ENCODE measurements around the gene NR5A1.

Gene NR5A1

DNA sequence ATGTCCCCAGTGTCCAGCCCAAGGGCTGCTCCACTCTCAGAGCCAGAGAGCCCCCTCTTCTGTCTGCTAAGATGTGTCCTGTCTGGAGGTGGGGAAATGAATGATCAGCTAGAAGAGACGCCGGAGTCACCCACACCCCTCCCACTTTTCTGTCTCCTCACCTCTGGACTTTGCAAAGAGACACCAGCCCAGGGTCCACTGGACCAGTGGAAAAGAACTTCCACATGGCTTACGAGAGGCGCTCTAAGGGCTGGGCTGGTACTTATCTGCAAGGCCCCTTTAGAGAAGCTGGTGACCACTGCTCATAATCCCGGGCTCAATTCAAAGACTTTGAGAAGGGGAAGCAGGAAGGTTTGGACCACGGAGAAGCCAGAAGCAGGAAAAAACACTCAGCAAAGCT, 9.2 kb downstream of the NR5A1 start:
- no peak for DNase-seq

DNA sequence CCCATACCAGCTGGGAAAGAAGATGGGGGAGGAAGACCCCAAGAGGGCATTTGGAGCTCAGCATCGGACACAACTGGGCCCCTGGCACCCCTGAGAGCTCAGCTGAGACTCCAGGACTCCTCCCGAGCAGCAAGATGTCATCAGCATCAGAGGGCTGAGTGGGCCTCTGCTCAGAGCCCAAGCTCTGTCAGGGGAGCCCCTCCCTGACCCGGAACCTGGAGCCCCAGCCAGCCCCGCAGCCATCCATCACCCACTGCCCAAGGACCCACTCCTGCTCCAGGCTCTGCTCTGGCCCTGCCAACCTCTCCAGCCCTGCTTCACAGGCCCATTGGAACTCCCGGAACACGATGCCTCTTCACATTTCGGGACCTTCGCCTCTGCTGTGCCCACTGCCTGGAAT, 9.8 kb downstream of the NR5A1 start:
- DNase-seq, result no peak

DNA sequence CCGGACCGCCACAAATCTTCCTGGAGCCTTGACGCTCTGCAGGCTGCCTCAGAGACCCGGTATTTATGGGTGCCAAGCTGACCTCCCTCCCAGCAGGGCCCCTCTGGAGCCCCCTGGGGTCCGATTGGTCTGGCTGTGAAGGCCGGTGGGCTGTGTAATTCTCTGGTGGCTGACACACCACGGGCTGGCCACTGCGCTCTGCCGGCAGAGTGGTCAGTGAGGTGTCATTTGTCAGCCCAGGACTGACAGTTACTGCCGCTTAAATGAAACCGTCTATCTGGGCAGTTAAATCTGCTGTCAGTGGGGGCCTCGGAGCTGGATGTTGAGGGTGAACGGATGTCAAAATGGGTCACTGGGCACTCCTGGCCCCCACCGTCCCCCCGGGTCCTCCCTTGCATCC, 10.7 kb downstream of the NR5A1 start:
- DNase-seq, result no peak

DNA sequence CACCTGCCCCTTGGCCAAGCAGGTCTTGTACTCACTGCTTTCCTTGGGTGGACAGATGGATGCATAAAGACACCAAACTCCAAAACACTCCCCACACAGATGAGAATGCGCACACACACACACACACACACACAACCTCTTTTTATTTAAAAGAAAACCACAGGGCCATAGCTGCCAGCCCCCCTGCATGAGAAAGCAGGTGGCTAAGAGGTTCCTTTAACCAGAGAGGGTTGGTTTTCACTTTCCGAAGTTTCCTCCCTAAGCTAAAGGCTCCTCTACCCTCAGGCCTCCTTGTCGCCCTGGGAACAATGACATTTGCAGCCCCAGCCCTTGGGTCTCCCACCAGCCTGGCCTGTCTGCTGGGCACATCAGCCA, 11.1 kb downstream of the NR5A1 start:
- DNase-seq, result no peak

DNA sequence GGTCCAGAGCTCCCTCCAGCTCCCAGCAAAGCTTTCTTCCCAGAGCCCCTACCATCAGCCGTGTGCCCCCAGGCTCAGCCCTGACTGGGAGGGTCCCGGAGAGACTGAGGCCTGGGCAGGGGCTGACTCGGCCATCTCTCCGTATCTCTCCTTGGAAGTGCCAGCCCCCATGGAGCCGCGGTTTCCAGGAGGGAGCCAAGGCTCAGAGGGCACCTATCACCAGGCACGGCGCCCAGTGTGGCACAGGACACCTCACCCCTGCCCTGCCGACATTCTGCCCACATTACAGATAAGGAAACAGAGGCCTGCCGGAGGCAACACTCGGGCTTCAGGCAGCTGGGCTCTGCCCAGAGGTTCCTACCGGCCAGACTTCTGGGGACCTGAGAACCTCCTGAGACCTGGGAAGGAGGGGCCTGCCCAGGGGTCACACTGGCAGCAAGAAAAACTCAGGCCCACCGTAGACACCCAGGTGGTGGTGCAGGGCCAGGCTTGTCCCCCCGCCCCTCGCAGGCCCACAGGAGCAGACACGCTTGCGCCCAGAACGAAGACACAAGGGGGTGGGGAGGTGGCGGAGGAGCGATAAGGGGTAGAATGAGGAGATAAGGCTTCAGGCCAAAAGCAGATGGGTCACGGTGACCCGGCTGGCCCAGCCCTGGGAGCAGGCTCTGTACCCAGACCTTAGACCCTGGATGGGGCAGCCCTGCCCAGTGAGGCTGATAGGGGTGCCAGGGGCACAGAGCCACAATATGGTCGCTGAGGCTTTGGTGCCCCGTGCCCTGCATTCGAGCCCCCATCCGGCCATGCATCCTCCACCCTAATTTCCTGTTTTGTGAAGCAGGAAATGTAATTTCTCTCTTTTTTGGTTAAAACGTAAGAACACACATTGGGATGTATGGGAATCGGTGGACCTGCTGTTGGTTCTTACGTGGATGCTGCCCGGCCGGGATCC, 11.8 kb downstream of the NR5A1 start:
- DNase-seq, result no peak

DNA sequence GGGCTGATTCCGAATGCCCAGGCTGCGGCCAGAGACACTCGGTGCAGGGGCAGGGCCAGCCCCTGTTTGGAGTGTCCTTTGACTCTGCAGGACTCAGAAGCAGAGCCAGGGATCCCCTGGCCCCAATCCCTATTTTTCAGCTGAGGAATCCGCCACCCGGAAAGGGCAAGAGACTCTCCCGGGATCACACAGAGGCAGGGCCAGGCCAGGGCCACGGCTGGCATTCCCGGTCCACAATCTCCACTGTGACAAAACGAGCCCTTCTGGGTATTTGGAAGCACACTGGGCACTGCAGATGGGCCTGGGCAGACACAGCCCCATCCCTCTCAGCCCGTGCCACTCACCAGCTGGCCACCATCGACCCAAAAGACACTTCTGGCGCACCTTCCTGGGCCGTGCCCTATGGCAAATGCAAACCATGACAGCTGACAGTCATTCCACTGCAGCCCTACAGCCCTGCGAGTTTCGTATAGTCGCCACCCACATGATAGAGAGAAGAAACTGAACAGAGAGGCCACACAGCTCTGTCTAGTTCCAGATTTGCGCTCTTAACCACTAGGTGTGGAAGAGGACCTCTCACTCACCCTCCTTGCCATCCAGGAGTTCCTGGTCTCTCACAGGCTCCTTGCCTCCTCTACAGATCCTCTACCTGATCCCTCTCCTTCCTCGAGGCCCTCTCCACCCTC, 13.3 kb downstream of the NR5A1 start:
- DNase-seq, result no peak

DNA sequence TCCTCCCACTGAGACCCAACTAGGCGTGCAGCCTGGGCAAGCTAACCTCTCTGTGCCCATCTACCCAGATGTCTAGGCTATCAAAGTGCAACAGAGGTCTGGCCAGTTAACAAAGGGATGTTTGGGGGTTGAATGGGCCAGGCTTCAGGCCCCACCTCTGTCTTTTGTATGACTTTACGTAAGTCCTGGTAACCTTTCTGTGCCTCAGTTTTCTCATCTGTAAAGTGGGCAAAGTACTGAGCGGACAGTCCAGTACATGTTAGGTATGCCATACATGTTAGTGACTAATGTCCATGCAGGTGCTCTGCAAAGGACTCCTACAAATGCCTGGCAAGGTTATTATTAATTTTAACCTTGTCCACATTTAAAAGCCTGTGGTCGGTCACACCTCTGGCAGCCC, 14.0 kb downstream of the NR5A1 start:
- DNase-seq, result no peak

DNA sequence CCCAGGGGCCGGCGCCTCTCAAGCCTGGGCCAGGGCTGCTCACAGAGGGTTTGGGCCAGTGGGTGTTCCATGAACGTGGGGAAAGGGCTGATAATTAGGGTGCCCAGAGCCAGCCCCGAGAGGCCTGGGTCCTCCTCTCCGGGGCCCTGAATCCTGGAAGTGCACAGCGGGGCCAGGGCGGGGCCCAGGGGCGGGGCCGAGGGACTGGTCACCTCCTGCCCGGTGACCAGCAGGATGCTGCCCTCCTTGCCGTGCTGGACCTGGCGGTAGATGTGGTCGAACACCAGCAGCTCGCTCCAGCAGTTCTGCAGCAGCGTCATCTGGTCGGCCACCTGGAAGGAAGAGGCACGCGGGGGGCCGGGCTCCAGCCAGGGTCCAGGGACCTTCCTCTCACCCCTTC, 14.4 kb downstream of the NR5A1 start:
- no peak for DNase-seq

DNA sequence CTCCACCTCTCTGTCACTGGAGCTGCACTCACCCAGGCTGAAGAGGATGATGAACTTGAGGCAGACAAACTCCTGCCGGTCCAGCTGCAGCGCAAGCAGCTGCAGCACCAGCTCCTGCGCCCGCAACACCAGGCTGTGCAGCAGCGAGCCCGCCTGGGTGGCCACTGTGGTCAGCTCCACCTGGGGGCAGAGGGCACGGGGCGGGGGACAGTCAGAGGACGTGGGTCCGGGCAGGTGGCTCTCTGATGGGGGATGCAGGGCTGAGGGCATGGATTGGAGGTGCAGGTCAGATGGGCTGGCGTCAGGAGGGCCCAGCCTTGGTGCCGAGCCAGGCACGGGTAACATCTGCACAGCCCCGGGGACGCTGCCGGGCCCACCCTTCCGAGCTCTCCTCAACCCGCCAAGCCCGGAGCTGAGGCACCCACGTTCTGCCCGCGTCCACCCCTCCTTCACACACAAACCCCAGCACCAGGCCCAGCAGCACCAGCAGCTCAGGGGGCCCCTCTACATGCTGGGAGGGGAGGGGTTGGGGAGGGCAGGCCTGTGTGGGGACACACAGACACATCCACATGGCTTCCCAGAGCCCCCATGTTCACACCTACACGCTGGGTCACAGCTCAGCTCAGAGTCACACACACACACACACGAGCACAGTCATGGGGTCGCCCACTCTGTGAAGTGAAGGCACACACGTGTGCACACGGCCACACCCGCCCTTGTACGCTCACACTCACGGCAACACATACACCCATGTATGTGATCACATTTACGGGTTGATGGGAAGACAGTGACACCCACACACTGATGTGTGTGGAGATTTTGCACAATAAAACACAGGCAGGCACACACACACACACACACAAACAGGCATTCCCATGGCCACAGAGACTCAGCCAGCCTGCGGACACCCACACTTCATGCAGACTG, 15.9 kb downstream of the NR5A1 start:
- no peak for DNase-seq

DNA sequence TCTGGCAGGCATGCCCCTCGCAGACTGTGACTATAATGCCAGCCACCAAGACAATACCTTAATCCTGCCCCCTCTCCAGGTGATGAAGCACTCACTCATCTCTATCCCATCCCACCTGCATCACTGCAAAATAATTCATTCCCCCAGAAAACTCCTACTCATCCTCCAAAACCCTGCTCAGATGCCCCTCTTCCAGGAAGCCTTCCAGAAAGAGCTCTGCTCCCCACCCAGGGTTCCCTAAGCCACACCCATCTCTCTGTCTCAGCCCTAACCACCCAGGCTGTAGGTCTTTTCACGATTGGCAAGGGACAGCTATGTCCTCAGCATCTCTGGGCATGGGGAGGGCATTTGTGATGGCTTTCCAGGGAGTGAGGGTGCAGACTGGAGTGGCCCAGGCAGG, 17.2 kb downstream of the NR5A1 start:
- no peak for DNase-seq

DNA sequence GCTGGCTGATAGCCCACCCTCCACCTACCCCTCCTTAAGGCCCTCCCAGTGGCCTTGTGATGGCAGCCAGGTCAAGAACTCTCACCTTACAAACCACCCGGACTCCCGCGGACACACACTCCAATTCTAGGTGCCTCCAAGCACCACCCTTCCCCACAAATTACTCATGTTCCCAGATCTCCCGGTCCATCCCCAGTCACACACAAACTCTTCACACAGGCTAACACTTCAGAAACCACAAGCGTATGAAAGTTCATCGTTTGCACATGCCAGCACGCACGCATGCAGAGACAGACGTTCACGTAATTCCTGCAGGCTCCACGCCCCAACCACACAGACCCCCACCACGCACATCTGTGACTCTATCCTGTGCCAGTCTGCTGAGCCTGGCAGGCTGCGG, 18.0 kb downstream of the NR5A1 start:
- DNase-seq, result no peak

DNA sequence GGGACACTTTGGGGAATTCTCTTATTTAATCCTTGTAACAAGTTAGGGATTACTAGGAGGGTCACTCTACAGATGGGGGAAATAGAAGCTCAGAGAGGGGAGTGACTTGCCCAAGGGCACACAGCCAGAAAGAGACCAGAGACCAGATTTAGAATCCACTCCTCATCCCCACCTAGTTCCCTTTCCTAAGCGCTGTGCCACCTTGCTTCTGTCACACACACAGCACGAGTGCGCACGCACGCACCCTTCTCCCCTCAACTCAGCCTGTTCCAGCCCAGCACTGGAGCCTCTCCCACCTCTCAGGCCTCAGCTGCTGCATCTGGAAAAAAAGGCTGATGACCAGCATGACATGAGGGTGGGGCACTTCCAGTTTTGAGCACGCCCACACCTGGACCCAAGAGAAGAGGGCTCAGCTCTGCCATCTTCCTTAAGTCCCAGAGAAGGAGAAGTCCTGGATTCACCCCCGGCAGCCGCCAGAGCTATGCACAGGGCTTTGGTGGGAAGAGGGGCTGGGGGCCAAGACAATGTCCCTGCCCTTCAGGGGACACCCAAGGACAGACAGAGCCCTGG, 18.5 kb downstream of the NR5A1 start:
- no peak for DNase-seq

DNA sequence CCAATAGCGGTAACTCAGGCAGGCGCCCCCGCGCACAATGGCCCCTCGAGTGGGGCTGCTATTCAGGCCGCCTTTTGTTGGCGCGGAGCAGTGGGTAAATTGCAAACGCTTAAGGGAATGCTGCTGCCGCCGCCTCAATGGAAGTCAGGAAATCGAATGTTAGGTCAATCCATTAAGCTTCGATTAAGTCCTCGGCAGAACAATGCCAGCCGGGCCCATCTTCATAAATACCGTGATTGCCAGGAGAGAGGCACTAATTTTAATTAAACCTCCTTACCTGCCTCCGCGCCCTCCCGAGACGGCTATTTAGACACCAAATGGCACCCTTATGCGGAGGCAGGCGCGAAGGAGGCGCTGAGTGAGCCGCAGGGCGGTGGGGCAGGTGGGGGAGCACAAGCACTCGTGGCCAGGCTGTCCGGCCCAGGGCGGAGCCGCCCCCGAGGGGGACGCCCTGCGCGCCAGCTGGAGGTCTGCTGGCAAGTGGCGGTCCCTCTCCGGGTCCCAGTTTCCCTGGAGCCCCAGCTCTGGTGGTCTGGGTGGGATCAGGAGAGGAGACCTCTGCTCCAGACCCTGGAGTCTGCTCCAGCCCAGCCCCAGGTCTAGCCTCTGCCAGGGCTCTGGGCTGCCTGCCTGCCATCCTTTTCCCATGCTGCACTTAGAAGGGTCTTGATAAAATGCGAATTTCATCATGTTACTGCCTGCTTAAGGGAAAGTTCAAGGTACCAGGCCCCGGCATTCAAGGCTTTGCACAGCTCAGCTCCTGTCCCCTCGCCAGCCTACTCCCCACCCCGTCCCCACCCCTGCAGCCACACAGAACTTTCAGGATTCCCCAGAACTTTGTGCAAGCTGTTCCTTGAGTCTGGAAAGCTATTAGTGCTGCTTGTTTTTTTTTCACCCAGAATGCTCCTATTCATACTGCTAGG, 19.7 kb downstream of the NR5A1 start:
- DNase-seq, result no peak

DNA sequence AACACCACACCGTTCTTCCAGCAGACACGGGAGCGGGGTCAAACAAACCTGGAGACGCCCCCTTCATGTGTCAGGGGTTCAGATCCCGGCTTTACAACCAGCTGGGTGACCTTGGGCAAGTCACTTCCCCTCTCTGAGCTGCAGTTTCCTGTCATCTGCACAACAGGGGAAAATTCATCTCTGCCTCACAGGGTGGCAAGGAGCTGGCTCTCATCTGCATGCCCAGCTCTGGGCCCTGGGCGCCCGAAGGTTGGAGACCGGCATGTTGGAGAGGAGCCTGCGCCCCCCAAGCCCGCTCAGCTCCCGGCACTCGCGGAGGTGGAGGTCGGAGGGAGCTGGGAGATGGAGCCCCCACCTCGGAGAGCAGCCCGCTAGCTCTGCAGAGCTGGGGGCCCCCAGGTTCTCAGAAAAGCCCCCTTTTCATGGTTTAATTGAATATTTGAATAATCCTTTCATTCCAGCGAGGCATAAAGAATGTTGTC, 20.4 kb downstream of the NR5A1 start:
- DNase-seq, result no peak

DNA sequence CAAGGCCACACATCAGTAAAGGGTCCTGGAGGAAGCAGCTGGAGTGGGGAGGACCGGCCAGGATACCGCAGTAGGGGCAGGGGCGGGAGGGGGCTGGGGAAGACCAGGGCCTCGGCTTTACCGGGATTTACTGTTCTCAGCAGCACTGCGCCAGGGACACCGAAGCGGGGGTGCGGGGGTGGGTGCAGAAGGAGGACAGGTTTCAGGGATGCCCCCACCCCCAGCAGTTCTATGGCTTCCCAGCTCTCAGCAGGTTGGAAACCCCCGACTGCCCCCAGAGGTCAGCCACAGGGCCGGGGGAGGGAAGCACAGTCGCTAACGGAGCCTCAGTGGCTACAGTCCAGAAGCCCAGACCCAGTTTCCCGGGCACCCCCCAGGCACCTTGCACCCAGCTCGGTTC, 21.3 kb downstream of the NR5A1 start:
- no peak for DNase-seq

DNA sequence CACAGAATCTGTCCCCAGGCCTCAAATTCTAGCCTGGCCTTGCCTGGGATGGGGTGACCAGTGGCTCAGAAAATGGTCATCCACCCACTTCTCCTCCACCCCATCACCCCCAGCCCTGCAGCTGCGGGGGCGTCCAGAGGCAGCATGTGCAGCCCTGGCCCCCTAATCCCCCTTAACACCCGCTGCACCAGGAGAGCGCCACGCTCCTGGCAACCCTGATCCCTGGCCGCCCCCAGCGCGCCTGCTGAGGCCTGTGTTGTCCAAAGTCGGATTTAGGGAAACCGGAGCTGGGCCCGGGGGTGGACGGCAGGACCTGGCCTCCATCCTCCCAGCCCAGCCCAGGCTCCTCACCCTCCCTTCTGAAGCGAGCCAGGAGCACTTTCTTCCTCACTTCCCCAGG, 22.0 kb downstream of the NR5A1 start:
- no peak for DNase-seq

DNA sequence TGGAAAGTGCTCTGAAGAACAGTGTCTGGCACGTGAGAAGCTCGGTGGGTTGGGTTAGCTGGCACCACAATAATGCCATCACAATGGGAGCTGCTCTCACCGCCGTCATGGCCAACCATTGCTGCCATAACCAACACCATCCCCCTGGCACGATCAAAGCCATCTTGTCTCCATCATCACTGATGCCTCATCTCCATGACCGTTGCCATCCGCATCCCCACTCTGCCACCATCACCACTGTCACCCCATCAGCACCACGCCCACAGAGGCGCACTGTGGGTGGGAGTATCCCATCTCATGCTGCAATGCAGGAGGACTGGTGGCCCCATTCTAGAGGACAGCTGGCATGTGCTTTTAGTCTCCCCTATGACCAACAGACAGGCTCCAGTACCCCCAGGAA, 23.7 kb downstream of the NR5A1 start:
- no peak for DNase-seq

DNA sequence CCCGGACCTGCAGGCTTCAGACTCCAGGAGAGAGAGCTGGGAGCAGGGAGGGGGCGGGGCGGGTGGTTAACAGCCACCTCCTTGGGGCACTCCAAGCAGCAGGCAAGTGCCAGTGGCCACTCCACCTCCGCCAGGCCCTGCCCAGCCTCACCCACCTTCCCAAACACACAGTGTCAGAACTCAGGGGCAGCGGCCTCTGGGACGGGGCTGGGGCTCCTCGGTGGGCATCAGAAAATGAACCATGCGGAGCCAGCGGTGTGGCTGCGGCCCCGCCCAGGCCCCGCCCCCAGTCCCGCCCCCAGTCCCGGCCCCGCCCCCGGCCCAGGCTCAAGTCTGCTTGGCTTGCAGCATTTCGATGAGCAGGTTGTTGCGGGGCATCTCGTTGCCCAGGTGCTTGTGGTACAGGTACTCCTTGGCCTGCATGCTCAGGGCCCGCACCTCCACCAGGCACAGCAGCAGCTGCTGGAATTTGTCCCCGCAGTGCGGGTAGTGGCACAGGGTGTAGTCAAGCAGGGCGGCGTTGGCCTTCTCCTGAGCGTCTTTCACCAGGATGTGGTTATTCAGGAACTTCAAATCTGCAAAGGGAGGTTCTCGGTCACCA, 24.7 kb downstream of the NR5A1 start:
- no peak for DNase-seq

DNA sequence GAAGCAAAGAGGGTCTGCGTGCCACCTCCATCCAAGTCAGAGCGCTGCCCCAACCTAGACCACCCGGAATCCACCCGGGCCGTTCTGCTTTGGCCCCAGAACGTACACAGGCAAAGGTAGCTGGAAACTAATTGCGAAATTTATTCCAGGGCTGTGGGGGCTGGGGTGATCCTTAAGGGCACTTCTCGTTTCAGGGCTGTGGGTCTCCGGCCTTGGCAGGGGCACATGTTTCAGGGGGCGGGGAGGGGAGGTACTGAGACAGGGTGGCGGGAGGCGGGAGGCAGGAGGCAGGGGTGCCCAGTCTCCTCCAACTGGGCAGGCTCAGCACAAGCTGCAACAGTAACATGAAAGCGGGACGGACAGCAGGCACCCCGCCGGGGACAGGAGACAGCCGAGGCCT, 26.1 kb downstream of the NR5A1 start:
- no peak for DNase-seq

DNA sequence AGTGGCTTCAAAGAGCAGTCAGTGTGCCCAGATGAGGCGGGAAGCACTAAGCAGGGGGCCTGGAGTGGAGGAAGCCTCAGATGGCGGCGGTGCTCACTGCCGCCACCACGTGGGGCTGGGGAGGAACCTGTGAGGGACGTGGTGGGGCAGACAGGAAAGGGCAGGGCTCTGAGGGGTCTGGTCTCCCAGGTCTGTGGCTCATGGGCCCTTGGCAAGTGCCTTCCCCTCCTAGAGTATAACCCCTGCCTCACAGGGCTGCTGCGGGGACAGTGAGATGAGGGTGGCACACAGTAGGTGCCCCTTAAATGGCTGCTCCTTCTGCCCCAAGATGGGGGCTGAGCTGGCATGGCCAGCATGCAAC, 26.6 kb downstream of the NR5A1 start:
- no peak for DNase-seq

DNA sequence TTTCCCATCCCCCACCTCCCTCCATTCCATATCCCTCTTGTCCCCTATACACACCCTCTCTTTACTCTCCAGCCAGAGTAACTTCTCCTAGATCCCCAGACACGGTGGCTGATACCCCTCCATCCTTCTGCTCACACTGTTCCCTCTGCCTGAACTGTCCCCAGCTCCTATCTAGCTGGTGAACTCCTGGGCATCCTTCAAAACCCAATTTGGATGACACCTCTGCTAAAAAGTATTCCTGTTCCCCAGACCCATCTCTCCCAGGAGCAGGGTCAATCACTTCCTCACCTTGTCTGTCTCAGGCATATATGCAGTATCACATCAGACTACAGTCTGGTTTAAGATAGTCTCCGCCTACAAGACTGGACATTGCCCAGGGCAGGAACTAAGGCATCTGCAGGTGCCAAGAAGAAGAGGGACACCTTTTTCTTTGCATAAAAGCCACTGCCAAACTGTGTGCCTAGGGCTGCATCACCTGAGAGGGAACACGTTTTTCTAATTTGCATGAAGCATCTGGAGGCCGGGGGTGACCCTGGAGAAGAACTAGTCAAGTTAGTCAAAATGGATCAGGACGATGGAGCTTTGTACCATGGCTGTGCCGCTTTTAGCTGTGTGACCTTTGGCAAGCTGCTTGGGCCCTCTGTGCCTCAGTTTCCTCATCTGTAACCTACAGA, 27.1 kb downstream of the NR5A1 start:
- no peak for DNase-seq

All from T1000 (cell line).